GM12892 (cell line): ENCODE measurements around the gene CACNA1B.

Source experiments
- DNase-seq: peaks from one replicate; pipeline ENCODE4 v3.0.0; 2011; ENCODE audit not compliant: insufficient read length
- FAIRE-seq: peaks from 2 replicates; lab custom pipeline; 2011; peaks lifted over from hg19 to GRCh38; lab: Jason Lieb, UNC
- POLR2A ChIP-seq: IDR thresholded peaks from 2 replicates; pipeline ENCODE4 v1.6.1; 2011; ENCODE audit warnings: low read depth, low read length, control low read depth
- POLR2AphosphoS5 ChIP-seq: IDR thresholded peaks from 2 replicates; pipeline ENCODE4 v1.6.1; 2011; ENCODE audit warnings: low read depth, low read length, control low read depth
- TAF1 ChIP-seq: IDR thresholded peaks from 2 replicates; pipeline ENCODE4 v1.6.1; 2011; ENCODE audit warnings: low read depth, mild to moderate bottlenecking, control low read depth, low read length, borderline replicate concordance

Gene CACNA1B

GRCh38 chr9:137973829-137974416 lies 96.3 kb downstream of the CACNA1B start:
- FAIRE-seq (no peak), DNase-seq (no peak)
- no peak for TF ChIP-seq POLR2AphosphoS5
- TF ChIP-seq POLR2A, result no peak
- TF ChIP-seq TAF1, result no peak

DNA sequence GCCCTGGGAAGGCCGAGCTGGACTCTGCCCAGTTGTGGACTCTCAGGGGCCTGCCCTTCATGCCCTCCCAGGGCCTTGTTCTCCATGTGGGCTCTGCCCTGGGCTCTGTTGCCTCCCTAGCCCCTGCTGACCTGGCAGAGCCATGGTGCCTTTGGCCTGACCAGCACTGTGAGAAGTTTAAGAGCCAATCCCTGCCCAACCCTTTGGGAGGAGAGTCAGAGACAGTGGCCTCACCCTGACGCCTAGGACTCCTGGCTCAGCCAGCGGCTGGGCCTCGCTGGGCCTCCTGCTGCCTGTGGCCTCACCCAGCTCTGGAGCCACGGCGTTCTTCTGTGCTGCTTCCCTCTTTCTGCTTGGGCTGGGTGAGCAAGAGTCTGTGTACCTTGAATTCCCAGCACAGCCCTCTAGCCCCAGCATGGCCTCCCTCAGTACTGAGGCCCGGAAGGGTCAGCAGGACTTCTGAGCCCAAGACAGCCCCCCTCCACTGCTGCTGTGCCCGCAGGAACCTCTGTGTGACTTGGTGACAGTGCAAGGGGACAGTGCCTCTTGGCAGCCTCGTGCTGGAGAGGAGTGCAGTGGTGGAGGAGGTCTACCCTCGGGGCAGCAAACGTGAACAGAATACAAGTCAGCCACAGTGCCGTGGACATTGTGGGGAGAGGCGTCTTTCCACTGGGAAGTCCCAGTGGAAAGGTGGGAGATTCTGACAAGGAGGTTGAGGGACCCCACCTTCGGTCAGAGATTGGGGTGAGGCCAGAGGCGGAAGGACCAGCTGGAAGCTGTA lies 97.4 kb downstream of the CACNA1B start:
- no peak for TF ChIP-seq TAF1
- TF ChIP-seq POLR2A, result no peak
- TF ChIP-seq POLR2AphosphoS5, result no peak
- DNase-seq (no peak), FAIRE-seq (no peak)

GRCh38 chr9:137975527-137975913 lies 97.9 kb downstream of the CACNA1B start:
- no peak for FAIRE-seq
- DNase-seq, result no peak
- TF ChIP-seq POLR2A, result no peak
- no peak for TF ChIP-seq TAF1
- no peak for TF ChIP-seq POLR2AphosphoS5

- no peak for TF ChIP-seq POLR2A
- no peak for TF ChIP-seq TAF1
- TF ChIP-seq POLR2AphosphoS5, result no peak
- DNase-seq, result no peak
- no peak for FAIRE-seq
Measured at GRCh38 chr9:137975936-137976565, 98.5 kb downstream of the CACNA1B start.

GRCh38 chr9:137977571-137978261 lies 100.1 kb downstream of the CACNA1B start:
- TF ChIP-seq TAF1, result no peak
- no peak for TF ChIP-seq POLR2A
- no peak for TF ChIP-seq POLR2AphosphoS5
- FAIRE-seq (no peak), DNase-seq (no peak)

DNA sequence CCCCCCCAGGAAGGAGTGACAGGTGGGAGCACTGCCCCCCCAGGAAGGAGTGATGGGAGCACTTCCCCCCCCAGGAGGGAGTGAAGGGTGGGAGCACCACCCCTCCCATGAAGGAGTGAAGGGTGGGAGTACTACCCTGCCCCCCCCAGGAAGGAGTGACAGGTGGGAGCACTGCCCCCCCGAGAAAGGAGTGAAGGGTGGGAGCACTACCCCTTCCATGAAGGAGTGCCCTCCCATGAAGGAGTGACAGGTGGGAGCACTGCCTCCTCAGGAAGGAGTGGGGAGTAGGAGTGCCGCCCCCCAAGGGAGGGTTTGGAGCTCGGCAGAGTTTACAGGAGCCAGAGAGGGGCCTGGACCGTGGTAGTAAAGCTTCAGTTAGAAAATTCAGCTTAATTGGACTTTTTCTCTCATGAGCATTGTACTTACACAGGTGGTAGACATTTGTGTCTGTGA lies 100.7 kb downstream of the CACNA1B start:
- TF ChIP-seq POLR2AphosphoS5, result no peak
- no peak for TF ChIP-seq POLR2A
- TF ChIP-seq TAF1, result no peak
- DNase-seq (no peak), FAIRE-seq (no peak)

- DNase-seq, result no peak
- no peak for FAIRE-seq
- no peak for TF ChIP-seq POLR2AphosphoS5
- TF ChIP-seq POLR2A, result no peak
- no peak for TF ChIP-seq TAF1
Measured at GRCh38 chr9:137982200-137982599, 104.6 kb downstream of the CACNA1B start.

GRCh38 chr9:137984005-137984404 lies 106.4 kb downstream of the CACNA1B start:
- FAIRE-seq, result no peak
- no peak for DNase-seq
- TF ChIP-seq POLR2A, result no peak

- DNase-seq, result no peak
- no peak for TF ChIP-seq POLR2A
- TF ChIP-seq POLR2AphosphoS5, result no peak
- no peak for TF ChIP-seq TAF1
- no peak for FAIRE-seq
Measured at GRCh38 chr9:137984520-137985257, 107.1 kb downstream of the CACNA1B start.

DNA sequence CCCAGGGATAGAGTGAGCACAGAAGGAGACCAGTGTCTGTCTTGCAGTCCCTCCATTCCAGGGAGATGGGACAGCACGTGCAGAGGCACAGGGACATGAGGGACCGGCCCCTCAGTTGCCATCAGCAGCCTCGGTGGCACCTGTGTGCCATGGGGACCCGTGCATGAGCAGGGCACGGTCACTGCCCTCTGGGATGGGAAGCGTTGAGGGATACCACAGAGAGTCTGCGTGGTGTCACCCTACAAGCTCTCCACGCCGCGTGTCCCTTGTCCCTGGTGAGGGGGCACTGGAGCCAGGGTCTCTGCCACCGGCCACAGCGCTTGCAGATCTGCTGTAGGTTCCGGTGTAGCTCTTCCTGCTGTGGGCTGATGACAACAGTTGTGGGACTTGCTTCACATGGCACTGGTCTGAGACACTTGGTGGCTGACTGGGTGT lies 108.1 kb downstream of the CACNA1B start:
- no peak for TF ChIP-seq TAF1
- TF ChIP-seq POLR2A, result no peak
- TF ChIP-seq POLR2AphosphoS5, result no peak
- DNase-seq (no peak), FAIRE-seq (no peak)
